ENCODE measurements around the gene SLC25A24. TPM values are rescaled to one million over a fixed set of nuclear protein-coding genes. Genes with fewer than 3 reads are reported as not detected.
A peak's percentile ranks its signal among the peaks of the same experiment; 100 is the strongest.

The SLC25A24 gene
- total RNA-seq, 2 donors from 2014 or later = 55.5 to 94.6 TPM

DNA sequence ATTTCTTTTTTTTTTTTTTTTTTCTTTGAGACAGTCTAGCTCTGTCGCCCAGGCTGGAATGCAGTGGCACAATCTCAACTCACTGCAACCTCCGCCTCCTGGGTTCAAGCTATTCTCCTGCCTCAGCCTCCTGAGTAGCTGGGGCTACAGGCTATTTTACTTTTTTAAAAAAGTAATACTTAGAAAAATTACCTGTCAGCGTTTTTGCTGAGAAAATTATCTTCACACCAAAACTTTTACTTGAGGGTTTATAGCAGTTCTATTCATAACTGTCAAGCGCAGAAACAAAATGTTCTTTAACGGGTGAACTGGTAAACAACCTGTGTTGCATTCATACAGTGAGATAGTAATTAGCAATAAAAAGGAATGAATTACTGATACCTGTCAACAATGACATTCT lies 1.5 kb upstream of the SLC25A24 start:
- intact Hi-C loops (cut with DNase I) = no loop called here
- TF ChIP-seq, protein P1, sequence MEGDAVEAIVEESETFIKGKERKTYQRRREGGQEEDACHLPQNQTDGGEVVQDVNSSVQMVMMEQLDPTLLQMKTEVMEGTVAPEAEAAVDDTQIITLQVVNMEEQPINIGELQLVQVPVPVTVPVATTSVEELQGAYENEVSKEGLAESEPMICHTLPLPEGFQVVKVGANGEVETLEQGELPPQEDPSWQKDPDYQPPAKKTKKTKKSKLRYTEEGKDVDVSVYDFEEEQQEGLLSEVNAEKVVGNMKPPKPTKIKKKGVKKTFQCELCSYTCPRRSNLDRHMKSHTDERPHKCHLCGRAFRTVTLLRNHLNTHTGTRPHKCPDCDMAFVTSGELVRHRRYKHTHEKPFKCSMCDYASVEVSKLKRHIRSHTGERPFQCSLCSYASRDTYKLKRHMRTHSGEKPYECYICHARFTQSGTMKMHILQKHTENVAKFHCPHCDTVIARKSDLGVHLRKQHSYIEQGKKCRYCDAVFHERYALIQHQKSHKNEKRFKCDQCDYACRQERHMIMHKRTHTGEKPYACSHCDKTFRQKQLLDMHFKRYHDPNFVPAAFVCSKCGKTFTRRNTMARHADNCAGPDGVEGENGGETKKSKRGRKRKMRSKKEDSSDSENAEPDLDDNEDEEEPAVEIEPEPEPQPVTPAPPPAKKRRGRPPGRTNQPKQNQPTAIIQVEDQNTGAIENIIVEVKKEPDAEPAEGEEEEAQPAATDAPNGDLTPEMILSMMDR (IDR thresholded peaks at IDR 0.05) = no peak
- no peak overlapping the region for H3K4me3 ChIP-seq

GRCh38 chr1:108200687-108201051 lies 526 bp upstream of the SLC25A24 start:
- intact Hi-C loops (cut with DNase I) = no loop called here
- TF ChIP-seq, protein P1 (IDR thresholded peaks at IDR 0.05) = no peak
- DNase-seq = peak; percentile 65
- peak overlapping the region; percentile 84 for H3K4me3 ChIP-seq
- H3K9me3 ChIP-seq = no peaks in the 10 kb centered on the region
- H3K36me3 ChIP-seq = no peaks in the 10 kb centered on the region
- peak overlapping the region; percentile 84 to 88 for H3K9ac ChIP-seq (ENCODE audit: low read depth in 2 of 2, low read length in 2 of 2)
- H3K4me1 ChIP-seq = peaks cover 3% of the 10 kb centered on the region
- peak overlapping the region; percentile 92 for H3K27ac ChIP-seq
- no peaks in the 10 kb centered on the region for H3K27me3 ChIP-seq

More for the DNA sequence above, 1.5 kb upstream of the SLC25A24 start:
- H3K36me3 ChIP-seq = no peaks in the 10 kb centered on the region
- no peak overlapping the region for H3K27ac ChIP-seq
- H3K9ac ChIP-seq (ENCODE audit: low read depth in 2 of 2, low read length in 2 of 2) = no peak overlapping the region
- no peak for DNase-seq
- peaks cover 3% of the 10 kb centered on the region for H3K4me1 ChIP-seq
- no peaks in the 10 kb centered on the region for H3K9me3 ChIP-seq
- H3K27me3 ChIP-seq = no peaks in the 10 kb centered on the region

DNA sequence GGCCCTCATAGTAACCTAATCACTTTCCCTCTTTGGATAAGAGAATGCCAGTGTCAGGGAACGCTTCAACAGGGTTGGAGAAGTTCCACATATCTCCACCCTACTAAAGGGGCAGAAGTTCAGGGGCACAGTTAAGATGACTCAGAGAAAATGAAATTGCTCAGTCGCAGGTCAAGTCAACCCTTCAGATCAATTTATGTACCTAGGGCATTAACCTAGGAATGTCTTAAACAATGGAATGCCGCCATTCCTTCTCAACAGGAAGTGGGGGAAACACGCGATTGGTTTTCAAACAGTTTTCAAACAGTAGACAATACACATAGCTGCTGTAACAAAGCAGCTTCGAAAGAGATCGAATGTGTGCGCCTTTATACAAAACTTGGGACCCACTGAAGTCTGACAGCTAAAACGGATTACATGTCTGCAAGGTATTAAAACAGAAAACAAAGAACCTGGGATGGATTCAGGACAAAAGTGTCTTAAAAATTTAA lies 897 bp downstream of the SLC25A24 start:
- peak overlapping the region; percentile 84 for H3K4me3 ChIP-seq
- TF ChIP-seq, protein P1 (IDR thresholded peaks at IDR 0.05) = no peak
- H3K9me3 ChIP-seq = no peaks in the 10 kb centered on the region
- peak overlapping the region; percentile 92 for H3K27ac ChIP-seq
- no peaks in the 10 kb centered on the region for H3K27me3 ChIP-seq
- H3K36me3 ChIP-seq = no peaks in the 10 kb centered on the region
- intact Hi-C loops (cut with DNase I) = no loop called here
- peaks cover 3% of the 10 kb centered on the region for H3K4me1 ChIP-seq
- peak; percentile 60 for DNase-seq
- peak overlapping the region; percentile 84 to 88 for H3K9ac ChIP-seq (ENCODE audit: low read depth in 2 of 2, low read length in 2 of 2)

GRCh38 chr1:108194051-108194450 lies 6.1 kb downstream of the SLC25A24 start:
- TF ChIP-seq, protein P1 (IDR thresholded peaks at IDR 0.05) = no peak
- H3K4me3 ChIP-seq = no peak overlapping the region
- intact Hi-C loops (cut with DNase I) = no loop called here
- H3K27ac ChIP-seq = no peak overlapping the region
- no peak overlapping the region for H3K9ac ChIP-seq (ENCODE audit: low read depth in 2 of 2, low read length in 2 of 2)
- peaks cover 5% of the 10 kb centered on the region for H3K9me3 ChIP-seq
- H3K36me3 ChIP-seq = no peaks in the 10 kb centered on the region
- H3K4me1 ChIP-seq = no peaks in the 10 kb centered on the region
- DNase-seq = no peak
- H3K27me3 ChIP-seq = no peaks in the 10 kb centered on the region

GRCh38 chr1:108193333-108193732 lies 6.8 kb downstream of the SLC25A24 start:
- H3K4me1 ChIP-seq = no peaks in the 10 kb centered on the region
- TF ChIP-seq, protein P1 (IDR thresholded peaks at IDR 0.05) = no peak
- intact Hi-C loops (cut with DNase I) = no loop called here
- no peaks in the 10 kb centered on the region for H3K36me3 ChIP-seq
- no peak overlapping the region for H3K27ac ChIP-seq
- H3K9me3 ChIP-seq = peaks cover 5% of the 10 kb centered on the region
- no peak overlapping the region for H3K9ac ChIP-seq (ENCODE audit: low read depth in 2 of 2, low read length in 2 of 2)
- no peak overlapping the region for H3K4me3 ChIP-seq
- DNase-seq = no peak
- no peaks in the 10 kb centered on the region for H3K27me3 ChIP-seq
